LNCaP clone FGC (cell line): ENCODE data around the gene MAML3.

Experiments used
- DNase-seq: peaks from one replicate; pipeline ENCODE4 v3.0.0-alpha.2; 2011; ENCODE audit warnings: low read depth
- H3K4me3 ChIP-seq: 2 replicates; pipeline ENCODE4 v1.5.1; 2011; ENCODE audit warnings: mild to moderate bottlenecking, low read depth, low read length, control low read depth
- CTCF ChIP-seq: IDR thresholded peaks from 2 replicates; pipeline ENCODE4 v1.5.1; 2012; ENCODE audit warnings: mild to moderate bottlenecking; ENCODE audit not compliant: control insufficient read depth, insufficient read depth; ENCODE audit errors: extremely low read depth

Gene MAML3

GRCh38 chr4:139933104-139933503, 220.9 kb downstream of the MAML3 start:
- TF ChIP-seq CTCF, result no peak
- no peak overlapping the region for H3K4me3 ChIP-seq
- DNase-seq, result no peak

GRCh38 chr4:139924782-139925181, 229.2 kb downstream of the MAML3 start:
- DNase-seq, result no peak
- no peak for TF ChIP-seq CTCF
- no peak overlapping the region for H3K4me3 ChIP-seq

- peak; percentile 34 for DNase-seq
- no peak overlapping the region for H3K4me3 ChIP-seq
- no peak for TF ChIP-seq CTCF
Measured at GRCh38 chr4:139922406-139923024, 231.5 kb downstream of the MAML3 start.

- H3K4me3 ChIP-seq, result peak overlapping the region; percentile 25; the same call in 1 of the 2 replicates
- peak; percentile 97 for DNase-seq
- no peak for TF ChIP-seq CTCF
Measured at GRCh38 chr4:139921429-139922184, 232.4 kb downstream of the MAML3 start.

- no peak for TF ChIP-seq CTCF
- no peak for DNase-seq
- no peak overlapping the region for H3K4me3 ChIP-seq
Measured at GRCh38 chr4:139920486-139921002, 233.4 kb downstream of the MAML3 start.

GRCh38 chr4:139919521-139919920, 234.5 kb downstream of the MAML3 start:
- no peak for DNase-seq

More at GRCh38 chr4:139919521-139919920, 234.5 kb downstream of the MAML3 start:
- TF ChIP-seq CTCF, result no peak
- no peak overlapping the region for H3K4me3 ChIP-seq
